PC-3 (cell line): ENCODE measurements around the gene DIAPH2.

ENCODE experiments used
- CTCF ChIP-seq: fragments of 300-600 bp; sonication (generic); conservative IDR thresholded peaks from 2 replicates; pipeline ENCODE4 v1.5.1; 2017; ENCODE audit warnings: antibody characterized with exemption, low read depth, mild to moderate bottlenecking, low read length
- EZH2 ChIP-seq: fragments of 300-600 bp; sonication (generic); IDR thresholded peaks from one replicate; pipeline ENCODE4 v1.6.1; 2017; ENCODE audit warnings: antibody characterized with exemption, mild to moderate bottlenecking, low read length; ENCODE audit not compliant: unreplicated experiment

- no peak for TF ChIP-seq CTCF
- TF ChIP-seq EZH2: no peak
Measured at GRCh38 chrX:97306771-97307470, 622.3 kb downstream of the DIAPH2 start.
